Measurements from ENCODE around the gene HEXD.
A peak's percentile ranks its signal among the peaks of the same experiment; 100 is the strongest.

Gene HEXD

DNA sequence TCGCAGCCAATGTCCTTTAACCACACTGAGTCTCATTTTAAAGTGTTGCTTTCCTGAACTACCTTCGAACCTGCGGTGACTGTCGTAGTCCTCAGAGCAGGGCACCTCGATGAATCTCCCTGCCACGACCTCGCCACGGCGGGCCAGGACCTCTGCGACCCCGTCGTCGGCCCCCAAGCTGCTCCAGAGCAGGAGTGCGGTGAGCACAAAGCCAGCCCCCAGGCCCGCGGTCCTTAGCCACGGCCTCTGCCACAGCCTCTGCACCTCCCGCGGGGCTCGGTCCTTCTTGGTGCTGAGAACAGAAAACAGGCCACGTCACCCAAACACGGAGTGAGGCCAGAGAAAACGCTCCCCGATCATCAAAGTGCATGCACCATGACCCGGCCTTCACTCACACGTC lies 2.8 kb upstream of the HEXD start:
- Mint-ChIP-seq H3K4me1 (peaks cover 24% of the 10 kb centered on the region), H3K9me3 (no peaks in the 10 kb centered on the region), H3K4me3 (no peak overlapping the region), H3K36me3 (peaks cover 41% of the 10 kb centered on the region), H3K27ac (no peak overlapping the region)
- no peak for ATAC-seq
- no peak for DNase-seq (ENCODE audit: low spot score in 2 of 2)

DNA sequence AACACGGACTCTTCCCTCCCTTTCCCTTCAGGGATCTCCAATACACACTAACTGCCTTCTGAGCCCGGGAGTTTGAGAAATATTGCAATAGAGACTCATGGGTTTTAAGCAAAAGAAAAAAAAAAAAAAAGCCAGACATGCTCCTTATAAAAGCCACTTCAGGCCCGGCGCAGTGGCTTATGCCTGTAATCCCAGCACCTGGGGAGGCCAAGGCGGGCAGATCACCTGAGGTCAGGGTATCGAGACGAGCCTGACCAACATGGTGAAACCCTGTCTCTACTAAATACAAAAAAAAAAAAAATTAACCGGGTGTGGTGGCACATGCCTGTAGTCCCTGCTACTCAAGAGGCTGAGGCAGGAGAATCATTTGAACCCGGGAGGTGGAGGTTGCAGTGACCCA lies 2.4 kb upstream of the HEXD start:
- ATAC-seq, result no peak
- peaks cover 45% of the 10 kb centered on the region for H3K36me3 Mint-ChIP-seq
- H3K4me1 Mint-ChIP-seq, result peaks cover 24% of the 10 kb centered on the region
- H3K9me3 Mint-ChIP-seq, result no peaks in the 10 kb centered on the region
- H3K27ac Mint-ChIP-seq, result no peak overlapping the region
- DNase-seq (ENCODE audit: low spot score in 2 of 2), result no peak
- H3K4me3 Mint-ChIP-seq, result no peak overlapping the region

- no peak for ATAC-seq
- no peak overlapping the region for H3K27ac Mint-ChIP-seq
- no peak for DNase-seq (ENCODE audit: low spot score in 2 of 2)
- H3K4me3 Mint-ChIP-seq, result no peak overlapping the region
- peaks cover 50% of the 10 kb centered on the region for H3K36me3 Mint-ChIP-seq
- peaks cover 24% of the 10 kb centered on the region for H3K4me1 Mint-ChIP-seq
- no peaks in the 10 kb centered on the region for H3K9me3 Mint-ChIP-seq
Observed at GRCh38 chr17:82416264-82416663, 1.9 kb upstream of the HEXD start.

DNA sequence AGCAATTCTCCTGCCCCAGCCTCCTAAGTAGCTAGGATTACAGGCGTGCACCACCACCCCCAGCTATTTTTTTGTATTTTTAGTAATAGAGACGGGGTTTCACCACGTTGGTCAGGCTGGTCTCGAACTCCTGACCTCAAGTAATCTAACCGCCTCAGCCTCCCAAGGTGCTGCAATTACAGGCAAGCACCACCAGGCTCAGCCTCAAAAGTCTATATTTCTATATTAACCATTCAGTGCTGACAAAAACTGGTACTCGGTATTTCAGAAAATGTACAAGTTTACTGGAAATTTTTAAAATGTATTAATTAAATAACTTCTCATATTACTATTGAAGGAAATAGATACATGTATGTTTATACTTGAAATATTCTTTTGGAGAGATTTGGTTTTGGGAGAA lies 1.4 kb upstream of the HEXD start:
- Mint-ChIP-seq H3K4me3 (no peak overlapping the region), H3K9me3 (no peaks in the 10 kb centered on the region), H3K27ac (no peak overlapping the region), H3K36me3 (peaks cover 55% of the 10 kb centered on the region), H3K4me1 (peaks cover 24% of the 10 kb centered on the region)
- ATAC-seq (no peak), DNase-seq (ENCODE audit: low spot score in 2 of 2) (no peak)

DNA sequence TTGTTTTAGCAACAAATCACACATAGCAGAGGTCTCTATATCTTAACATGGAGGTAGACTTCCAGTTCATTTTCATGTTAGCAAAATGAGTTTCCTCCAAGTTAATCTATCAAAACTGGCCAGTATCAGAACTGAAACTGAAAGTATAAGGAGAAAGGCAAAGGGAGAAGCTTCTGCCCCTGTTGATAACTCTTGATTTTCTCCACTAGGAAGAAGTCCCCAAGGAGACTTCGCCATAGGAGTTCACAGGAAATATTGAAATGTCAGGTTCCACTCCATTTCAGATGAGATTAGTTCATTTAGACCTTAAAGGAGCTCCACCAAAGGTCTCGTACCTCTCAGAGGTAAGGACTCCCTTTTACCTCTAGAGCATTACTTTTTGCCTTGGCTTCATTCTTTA lies 1.4 kb downstream of the HEXD start:
- no peaks in the 10 kb centered on the region for H3K9me3 Mint-ChIP-seq
- H3K36me3 Mint-ChIP-seq, result peaks cover 47% of the 10 kb centered on the region
- DNase-seq (ENCODE audit: low spot score in 2 of 2) (no peak), ATAC-seq (no peak)
- peak overlapping the region; percentile 50 for H3K27ac Mint-ChIP-seq
- H3K4me3 Mint-ChIP-seq, result peak overlapping the region; percentile 67
- H3K4me1 Mint-ChIP-seq, result peaks cover 23% of the 10 kb centered on the region

GRCh38 chr17:82424001-82424862 lies 6.1 kb downstream of the HEXD start:
- Mint-ChIP-seq H3K4me1 (peaks cover 23% of the 10 kb centered on the region), H3K9me3 (no peaks in the 10 kb centered on the region), H3K27ac (peak overlapping the region; percentile 15), H3K36me3 (peaks cover 48% of the 10 kb centered on the region), H3K4me3 (no peak overlapping the region)
- DNase-seq (ENCODE audit: low spot score in 2 of 2) (peak; percentile 44 to 77), ATAC-seq (peak; percentile 63)

DNA sequence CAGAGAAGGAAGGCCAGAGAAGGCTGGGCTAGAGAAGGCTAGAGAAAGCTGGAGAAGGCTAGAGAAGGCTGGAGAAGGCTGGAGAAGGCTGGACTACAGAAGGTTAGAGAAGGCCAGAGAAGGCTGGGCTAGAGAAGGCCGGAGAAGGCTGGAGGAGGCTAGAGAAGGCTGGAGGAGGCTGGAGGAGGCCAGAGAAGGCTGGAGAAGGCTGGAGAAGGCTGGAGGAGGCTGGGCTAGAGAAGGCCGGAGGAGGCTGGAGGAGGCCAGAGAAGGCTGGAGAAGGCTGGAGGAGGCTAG lies 6.7 kb downstream of the HEXD start:
- peaks cover 46% of the 10 kb centered on the region for H3K36me3 Mint-ChIP-seq
- peak overlapping the region; percentile 15 for H3K27ac Mint-ChIP-seq
- no peak overlapping the region for H3K4me3 Mint-ChIP-seq
- ATAC-seq (no peak), DNase-seq (ENCODE audit: low spot score in 2 of 2) (no peak)
- peaks cover 26% of the 10 kb centered on the region for H3K4me1 Mint-ChIP-seq
- no peaks in the 10 kb centered on the region for H3K9me3 Mint-ChIP-seq

DNA sequence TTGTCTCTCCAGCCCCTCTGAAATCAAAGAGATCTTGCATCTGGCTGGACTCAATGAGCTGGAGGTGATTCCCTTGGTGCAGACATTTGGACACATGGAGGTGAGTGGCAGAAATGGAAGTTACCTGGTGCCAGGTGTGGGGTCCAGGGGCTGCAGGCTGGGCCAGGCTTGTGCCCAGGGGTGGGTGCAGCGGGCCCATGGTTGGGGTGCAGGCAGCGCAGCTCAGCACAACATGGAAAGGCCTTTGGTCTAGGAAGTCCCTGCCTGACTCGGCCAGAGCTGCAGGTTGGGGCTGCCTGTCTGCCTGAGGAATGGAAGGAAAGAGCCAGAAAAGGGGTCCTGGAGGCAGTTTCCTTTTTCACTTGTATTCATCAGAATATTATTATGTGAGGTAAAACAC lies 10.4 kb downstream of the HEXD start:
- H3K4me1 Mint-ChIP-seq, result peaks cover 26% of the 10 kb centered on the region
- no peaks in the 10 kb centered on the region for H3K9me3 Mint-ChIP-seq
- H3K4me3 Mint-ChIP-seq, result no peak overlapping the region
- H3K36me3 Mint-ChIP-seq, result peaks cover 24% of the 10 kb centered on the region
- no peak for DNase-seq (ENCODE audit: low spot score in 2 of 2)
- no peak for ATAC-seq
- peak overlapping the region; percentile 86 for H3K27ac Mint-ChIP-seq

DNA sequence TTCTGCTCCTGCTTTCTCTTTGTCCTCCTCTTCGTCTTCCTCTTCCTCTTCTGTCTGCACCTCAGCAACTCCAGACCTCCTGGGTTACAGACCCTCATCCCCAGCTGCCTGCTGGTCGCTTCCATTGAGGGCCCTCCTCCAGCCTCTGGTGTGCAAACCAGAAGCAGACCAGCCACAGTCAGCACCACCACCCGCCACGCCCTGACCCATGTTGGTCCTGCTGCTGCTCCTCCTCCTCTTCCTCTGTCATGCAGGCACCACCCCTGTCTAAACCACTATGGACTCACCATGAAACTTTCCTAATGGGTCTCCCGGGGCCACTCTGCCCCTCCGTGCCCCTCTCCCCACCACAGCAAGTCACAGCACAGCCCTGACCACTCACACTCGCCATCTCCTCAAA lies 11.7 kb downstream of the HEXD start:
- Mint-ChIP-seq H3K4me3 (peak overlapping the region; percentile 46), H3K9me3 (no peaks in the 10 kb centered on the region), H3K36me3 (peaks cover 20% of the 10 kb centered on the region), H3K4me1 (peaks cover 31% of the 10 kb centered on the region), H3K27ac (peak overlapping the region; percentile 86)
- ATAC-seq (peak; percentile 39), DNase-seq (ENCODE audit: low spot score in 2 of 2) (no peak)

DNA sequence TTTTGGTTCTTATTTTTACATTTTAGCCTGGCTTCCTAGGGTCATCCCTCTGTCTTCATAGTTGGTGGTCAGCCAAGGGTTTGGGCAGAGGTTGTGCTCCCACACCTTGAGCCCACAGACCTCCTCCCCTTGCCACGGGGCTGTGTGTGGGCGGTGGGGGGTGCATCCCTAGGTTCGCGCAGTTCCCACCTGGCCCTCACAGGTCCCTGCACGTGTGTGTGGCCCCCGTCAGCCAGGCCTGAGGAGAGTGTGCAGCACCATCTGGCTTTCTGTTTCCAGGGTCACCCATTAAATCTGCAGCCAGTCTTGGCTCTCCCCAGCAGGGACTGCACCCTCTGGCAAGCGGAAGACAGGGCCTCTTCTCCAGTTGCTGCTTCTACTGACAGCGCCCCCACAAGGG lies 13.9 kb downstream of the HEXD start:
- Mint-ChIP-seq H3K4me1 (peaks cover 22% of the 10 kb centered on the region), H3K9me3 (no peaks in the 10 kb centered on the region), H3K36me3 (peaks cover 7% of the 10 kb centered on the region), H3K4me3 (no peak overlapping the region), H3K27ac (no peak overlapping the region)
- DNase-seq (ENCODE audit: low spot score in 2 of 2) (no peak), ATAC-seq (no peak)

GRCh38 chr17:82433560-82434215 lies 15.5 kb downstream of the HEXD start:
- no peak for DNase-seq (ENCODE audit: low spot score in 2 of 2)
- Mint-ChIP-seq H3K4me3 (peak overlapping the region; percentile 14), H3K27ac (no peak overlapping the region), H3K9me3 (no peaks in the 10 kb centered on the region), H3K36me3 (peaks cover 21% of the 10 kb centered on the region), H3K4me1 (peaks cover 22% of the 10 kb centered on the region)
- no peak for ATAC-seq

DNA sequence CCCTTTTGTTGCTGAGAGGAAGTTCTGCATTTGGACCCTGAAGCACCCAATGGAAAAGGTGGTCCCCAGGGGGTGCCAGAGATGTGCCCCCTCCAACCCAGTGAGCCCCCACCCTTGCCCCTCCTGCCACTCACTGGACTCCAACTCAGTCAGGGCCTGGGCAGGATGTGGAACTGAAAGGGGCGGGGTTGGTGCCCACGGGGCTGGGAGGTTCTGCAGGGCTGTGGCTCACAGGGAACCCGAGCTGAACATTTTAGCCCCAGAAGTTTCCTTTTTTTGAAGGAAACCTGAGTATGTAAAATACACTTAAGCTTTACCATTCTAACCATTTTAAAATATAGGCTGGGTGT lies 16.0 kb downstream of the HEXD start:
- peak overlapping the region; percentile 14 for H3K4me3 Mint-ChIP-seq

DNA sequence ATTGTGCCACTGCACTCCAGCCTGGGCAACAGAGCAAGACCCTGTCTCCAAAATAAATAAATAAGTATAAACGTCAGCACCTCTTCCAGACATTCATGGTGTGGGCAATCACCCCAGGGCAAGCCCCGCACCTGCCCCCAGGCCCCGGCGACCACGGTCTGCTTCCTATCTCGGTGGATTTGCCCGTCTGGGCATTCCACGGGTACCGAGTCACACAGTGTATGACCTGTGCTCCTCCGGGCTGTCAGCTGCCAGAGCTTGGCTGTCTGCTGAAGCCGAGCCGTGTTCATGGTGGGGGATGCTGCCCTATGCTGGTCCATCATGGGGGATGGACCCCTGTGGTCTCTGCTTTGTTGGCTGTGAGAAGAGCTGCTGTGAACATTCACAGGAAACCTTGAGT lies 17.0 kb downstream of the HEXD start:
- no peak overlapping the region for H3K4me3 Mint-ChIP-seq
- ATAC-seq (no peak), DNase-seq (ENCODE audit: low spot score in 2 of 2) (no peak)
- H3K4me1 Mint-ChIP-seq, result peaks cover 13% of the 10 kb centered on the region
- no peaks in the 10 kb centered on the region for H3K9me3 Mint-ChIP-seq
- H3K36me3 Mint-ChIP-seq, result peaks cover 33% of the 10 kb centered on the region
- no peak overlapping the region for H3K27ac Mint-ChIP-seq

More for the DNA sequence above, 16.0 kb downstream of the HEXD start:
- Mint-ChIP-seq H3K4me1 (peaks cover 22% of the 10 kb centered on the region), H3K36me3 (peaks cover 26% of the 10 kb centered on the region), H3K9me3 (no peaks in the 10 kb centered on the region), H3K27ac (no peak overlapping the region)
- ATAC-seq, result peak; percentile 74
- no peak for DNase-seq (ENCODE audit: low spot score in 2 of 2)

DNA sequence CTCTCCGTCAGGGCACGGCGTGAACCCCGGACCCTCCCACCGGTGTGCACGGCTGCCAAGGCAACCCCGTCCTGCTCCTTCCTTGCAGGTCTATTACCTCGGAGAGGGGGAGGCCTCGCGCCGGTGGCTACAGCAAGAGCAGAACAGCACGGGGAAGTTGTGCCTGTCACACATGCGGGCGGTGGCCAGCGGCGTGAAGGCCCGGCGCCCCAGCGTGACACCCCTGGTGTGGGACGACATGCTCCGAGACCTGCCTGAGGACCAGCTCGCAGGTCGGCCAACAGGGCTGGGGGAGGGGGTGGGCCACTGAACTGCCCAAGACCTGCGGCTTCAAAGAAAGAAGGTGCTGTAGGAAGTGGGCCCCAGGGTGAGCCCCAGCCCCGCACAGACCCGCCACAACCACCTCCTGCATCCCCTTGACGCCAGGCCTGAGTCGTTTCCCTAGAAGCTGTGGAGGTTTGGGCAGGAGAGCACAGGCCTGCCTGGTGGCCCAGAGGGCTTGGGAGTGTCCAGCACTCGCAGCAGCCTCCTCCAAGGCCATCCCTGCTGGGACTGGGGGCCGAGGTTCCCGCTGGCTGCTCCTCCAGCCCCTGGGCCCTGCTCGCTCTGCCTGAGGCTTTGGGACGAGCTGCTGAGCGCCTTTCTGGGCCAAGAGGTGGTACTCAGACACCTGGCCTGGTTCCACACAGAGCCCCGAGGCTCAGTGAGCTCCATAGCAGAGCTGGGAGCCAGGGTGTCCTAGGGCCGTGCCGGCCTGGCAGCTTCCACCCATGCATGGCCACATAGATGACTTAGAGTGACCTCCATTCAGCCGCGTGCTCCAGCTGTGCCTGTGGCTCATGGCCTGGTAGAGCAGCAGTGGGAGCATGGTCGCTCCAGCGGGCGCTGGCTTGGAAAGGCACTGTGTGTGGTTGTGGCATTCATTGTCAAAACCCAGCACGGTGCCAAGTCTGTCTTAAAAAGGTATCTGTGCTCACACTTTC lies 17.7 kb downstream of the HEXD start:
- ATAC-seq, result no peak
- H3K4me3 Mint-ChIP-seq, result no peak overlapping the region
- H3K36me3 Mint-ChIP-seq, result peaks cover 40% of the 10 kb centered on the region

DNA sequence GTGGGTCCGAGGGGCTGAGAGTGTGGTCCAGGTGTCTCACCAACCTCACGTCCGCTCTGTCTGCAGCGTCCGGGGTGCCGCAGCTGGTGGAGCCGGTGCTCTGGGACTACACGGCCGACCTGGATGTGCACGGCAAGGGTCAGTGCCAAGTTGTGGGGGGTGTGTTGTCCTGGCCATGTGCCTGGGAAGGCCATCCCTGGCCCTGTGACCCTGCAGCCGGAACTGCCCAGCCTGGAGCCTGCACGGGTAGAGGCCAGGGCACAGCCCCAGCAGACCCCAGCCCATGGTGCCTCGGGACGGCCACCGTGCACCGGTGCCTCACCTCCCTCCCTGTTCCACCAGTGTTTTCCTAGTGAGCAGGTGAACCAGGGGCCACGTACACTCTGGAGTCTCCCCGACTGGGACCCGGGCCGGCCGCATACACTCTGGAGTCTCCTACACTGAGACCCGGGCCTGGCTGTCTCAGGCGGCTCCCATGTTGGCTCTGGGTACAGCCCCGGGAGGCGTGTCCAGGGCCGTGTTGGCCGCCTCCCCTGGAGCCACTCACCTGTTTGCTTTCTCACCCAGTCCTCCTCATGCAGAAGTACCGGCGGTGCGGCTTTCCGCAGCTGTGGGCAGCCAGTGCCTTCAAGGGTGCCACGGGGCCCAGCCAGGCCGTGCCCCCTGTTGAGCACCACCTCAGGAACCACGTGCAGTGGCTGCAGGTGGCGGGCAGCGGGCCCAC lies 18.6 kb downstream of the HEXD start:
- peak overlapping the region; percentile 14 for H3K27ac Mint-ChIP-seq
- ATAC-seq, result no peak
- H3K9me3 Mint-ChIP-seq, result no peaks in the 10 kb centered on the region
- H3K4me1 Mint-ChIP-seq, result peaks cover 11% of the 10 kb centered on the region
- H3K4me3 Mint-ChIP-seq, result no peak overlapping the region
- DNase-seq (ENCODE audit: low spot score in 2 of 2), result no peak
- H3K36me3 Mint-ChIP-seq, result peaks cover 39% of the 10 kb centered on the region

More for the DNA sequence above, 17.7 kb downstream of the HEXD start:
- H3K9me3 Mint-ChIP-seq, result no peaks in the 10 kb centered on the region
- no peak for DNase-seq (ENCODE audit: low spot score in 2 of 2)
- H3K27ac Mint-ChIP-seq, result no peak overlapping the region
- H3K4me1 Mint-ChIP-seq, result peaks cover 11% of the 10 kb centered on the region
